Stimulated activated naive CD4-positive, alpha-beta T cell treated with Interleukin-2 at 50 U/mL for 16 hours (primary cell): ENCODE results near the gene UGT2B7.
"Not testable (repeated sequence)": the region's sequence is repeated elsewhere in the genome, so short reads cannot be mapped to it uniquely, and the experiment has no call there.

Experiments used
- DNase-seq: peaks from one replicate; lab custom pipeline; 2025; lab: John Stamatoyannopoulos, UW

The UGT2B7 gene

DNA sequence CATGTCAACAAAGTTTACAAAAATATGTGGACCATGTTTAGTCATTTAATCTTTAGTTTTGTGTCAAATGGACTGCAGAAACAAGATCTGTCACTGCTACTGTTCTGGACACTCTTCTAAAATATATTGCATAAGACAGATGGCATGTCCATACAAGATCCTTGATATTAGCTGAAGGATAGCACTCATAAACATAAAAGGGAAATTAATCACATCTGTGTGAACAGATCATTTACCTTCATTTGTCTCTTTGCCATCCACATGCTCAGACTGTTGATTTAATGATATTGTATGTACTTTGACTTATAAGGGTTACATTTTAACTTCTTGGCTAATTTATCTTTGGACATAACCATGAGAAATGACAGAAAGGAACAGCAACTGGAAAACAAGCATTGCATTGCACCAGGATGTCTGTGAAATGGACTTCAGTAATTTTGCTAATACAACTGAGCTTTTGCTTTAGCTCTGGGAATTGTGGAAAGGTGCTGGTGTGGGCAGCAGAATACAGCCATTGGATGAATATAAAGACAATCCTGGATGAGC lies at the start of gene UGT2B7:
UGT2B7 (plus strand) TSS at position 364 of the 546 bp plus-strand sequence; CDS start at position 411, 47 bp downstream.
- DNase-seq: no peak

DNA sequence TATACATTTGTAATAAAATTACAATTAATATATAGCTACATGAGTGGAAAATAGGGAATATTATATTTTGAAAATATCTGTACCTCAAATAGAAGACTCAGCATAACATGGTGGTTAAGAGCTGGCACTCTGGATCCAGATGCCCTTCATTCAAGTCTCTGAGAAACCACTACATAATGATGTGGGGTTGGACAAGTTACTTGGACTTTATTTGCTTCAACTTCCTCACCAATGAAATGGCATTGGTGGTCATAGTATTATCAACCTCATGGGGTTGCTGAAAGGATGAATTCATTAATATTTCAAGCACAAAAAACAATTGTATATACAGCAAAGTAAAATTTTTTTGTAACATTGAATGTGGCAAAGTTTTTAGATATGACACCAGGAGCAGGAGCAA lies 46.4 kb upstream of the UGT2B7 start:
- no peak for DNase-seq

DNA sequence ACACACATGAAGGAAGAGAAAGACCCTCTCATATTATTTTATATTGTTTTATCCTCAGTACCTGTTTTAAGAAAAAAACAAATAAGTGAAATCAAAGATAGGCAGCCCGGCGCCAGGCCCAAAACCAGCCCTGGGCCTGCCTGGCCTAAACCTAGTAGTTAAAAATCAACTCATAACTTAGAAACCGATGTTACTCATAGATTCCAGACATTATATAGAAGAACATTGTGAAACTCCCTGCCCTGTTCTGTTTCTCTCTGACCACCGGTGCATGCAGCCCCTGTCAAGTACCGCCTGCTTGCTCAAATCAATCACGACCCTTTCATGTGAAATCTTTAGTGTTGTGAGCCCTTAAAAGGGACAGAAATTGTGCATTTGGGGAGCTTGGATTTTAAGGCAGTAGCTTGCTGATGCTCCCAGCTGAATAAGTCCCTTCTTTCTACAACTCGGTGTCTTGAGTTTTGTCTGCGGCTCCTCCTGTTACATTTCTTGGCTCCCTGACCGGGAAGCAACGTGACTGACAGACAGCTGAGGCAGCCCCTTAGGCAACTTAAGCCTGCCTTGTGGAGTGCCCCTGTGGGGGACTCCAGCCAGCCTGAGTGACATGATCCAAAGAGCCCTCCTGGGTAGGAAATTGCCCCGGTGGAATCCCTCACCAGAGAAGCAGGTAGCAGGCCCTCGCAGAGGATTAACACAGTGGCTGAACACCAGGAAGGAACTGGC lies 45.3 kb upstream of the UGT2B7 start:
- DNase-seq: not testable (repeated sequence)

DNA sequence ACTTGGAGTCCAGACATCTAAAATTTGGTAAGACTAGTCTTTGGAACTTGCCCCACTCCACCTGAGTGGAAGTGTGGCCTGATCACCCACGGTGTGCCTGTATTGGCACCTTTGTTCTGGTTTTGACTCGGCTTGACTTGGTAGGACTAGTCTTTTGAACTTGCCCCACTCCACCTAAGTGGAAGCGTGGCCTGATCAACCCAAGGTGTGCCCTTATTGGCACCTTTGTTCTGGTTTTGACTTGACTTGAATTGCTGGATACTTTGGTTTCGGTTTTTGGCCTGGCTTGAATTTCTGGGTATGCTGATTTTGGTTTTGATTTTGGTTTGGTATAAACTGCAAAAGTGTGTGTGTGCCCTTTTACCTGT lies 44.7 kb upstream of the UGT2B7 start:
- DNase-seq: no peak

DNA sequence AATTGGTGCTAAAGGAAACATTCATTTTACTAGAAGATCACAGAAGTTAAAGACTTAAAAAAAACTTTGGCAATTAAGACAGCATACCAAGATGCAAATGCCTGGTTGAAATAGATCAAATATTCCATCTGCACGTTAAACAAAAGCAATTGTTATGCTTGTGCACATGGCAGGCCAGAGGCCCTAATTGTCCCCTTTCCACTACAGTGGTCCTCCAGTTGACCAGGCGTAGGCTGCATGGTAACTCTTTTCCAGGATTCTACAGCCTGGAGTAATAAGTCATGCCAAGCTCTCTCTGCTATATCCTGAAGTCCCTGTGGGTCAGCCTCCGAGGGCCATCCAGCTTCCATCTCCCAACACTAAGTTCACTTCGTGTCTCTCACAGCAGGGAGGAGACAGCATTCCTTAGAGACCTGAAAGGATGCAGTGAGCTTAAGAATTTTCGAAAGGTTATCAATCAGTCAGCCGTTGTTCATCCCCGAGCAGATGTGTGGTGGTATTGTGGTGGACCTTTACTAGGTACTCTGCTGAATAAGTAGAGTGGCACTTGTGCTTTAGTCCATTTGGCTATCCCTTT lies 42.9 kb upstream of the UGT2B7 start:
- not testable (repeated sequence) for DNase-seq

DNA sequence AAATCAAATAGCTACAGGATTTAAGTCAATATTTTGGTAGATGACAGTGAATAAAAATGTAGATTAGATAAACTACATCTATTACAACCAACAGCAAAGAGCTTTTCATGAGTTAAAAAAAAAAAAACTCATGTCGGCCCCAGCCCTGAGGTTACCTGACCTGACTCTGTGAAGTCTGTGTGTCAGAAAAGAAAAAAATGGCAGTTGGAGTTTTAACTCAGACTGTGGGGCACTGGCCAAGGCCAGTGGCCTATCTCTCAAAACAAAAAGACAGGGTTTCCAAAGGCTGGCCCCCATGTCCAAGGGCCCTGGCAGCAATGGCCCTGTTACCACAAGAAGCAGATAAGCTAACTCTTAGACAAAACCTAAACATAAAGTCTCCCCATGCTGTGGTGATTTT lies 42.2 kb upstream of the UGT2B7 start:
- DNase-seq: not testable (repeated sequence)

DNA sequence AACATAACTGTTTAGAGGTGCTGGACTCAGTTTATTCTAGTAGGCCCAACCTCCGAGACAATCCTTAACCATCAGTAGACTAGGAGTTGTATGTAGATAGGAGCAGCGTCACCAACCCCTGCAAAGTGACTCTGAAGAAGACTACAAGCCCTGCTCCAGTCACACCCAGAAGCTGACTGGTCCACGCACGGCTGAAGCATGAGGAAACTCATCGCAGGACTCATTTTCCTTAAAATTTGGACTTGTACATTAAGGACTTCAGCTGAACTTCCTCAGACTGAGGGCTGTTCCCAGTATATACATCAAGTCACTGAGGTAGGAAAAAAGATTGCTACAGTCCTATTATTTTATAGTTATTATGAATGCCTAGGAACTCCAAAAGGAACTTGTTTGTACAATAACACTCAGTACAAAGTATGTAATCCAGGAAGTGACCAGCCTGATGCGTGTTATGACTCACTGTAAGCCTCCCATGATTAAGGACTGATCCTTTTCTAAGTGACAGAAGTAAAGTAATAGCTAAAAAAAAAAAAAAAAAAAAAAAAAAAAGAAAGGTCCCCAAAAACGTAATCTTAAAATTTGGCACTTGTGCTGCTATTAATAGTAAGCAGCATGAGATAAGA lies 41.6 kb upstream of the UGT2B7 start:
- DNase-seq: no peak

DNA sequence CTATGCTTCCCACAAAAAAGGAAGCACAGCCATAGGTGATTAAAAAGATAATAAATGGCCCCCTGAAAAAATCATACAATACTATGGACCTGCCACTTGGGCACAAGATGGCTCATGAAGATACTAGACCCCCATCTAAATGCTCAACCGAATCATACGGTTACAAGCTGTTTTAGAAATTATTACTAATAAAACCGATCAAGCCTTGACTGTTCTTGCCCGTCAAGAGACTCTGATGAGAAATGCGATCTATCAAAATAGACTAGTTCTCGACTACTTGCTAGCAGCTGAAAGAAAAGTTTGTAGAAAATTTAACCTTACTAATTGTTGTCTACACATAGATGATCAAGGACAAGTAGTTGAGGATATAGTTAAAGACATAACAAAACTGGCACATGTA lies 40.1 kb upstream of the UGT2B7 start:
- DNase-seq: no peak

DNA sequence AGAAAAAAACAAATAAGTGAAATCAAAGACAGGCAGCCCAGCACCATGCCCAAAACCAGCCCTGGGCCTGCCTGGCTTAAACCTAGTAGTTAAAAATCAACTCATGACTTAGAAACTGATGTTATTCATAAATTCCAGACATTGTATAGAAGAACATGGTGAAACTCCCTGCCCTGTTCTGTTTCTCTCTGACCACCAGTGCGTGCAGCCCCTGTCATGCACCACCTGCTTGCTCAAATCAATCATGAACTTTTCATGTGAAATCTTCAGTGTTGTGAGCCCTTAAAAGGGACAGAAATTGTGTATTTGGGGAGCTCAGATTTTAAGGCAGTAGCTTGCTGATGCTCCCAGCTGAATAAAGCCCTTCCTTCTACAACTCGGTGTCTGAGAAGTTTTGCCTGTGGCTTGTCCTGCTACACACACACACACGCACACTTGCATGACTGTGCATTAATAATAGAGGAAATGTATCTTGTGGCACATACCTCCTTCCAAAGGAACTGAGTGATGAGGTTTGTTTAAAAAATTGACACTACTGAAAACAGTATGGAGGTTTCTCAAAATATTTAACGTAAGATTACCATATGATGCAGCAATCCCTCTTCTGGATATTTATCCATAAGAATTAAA lies 39.2 kb upstream of the UGT2B7 start:
- no peak for DNase-seq

DNA sequence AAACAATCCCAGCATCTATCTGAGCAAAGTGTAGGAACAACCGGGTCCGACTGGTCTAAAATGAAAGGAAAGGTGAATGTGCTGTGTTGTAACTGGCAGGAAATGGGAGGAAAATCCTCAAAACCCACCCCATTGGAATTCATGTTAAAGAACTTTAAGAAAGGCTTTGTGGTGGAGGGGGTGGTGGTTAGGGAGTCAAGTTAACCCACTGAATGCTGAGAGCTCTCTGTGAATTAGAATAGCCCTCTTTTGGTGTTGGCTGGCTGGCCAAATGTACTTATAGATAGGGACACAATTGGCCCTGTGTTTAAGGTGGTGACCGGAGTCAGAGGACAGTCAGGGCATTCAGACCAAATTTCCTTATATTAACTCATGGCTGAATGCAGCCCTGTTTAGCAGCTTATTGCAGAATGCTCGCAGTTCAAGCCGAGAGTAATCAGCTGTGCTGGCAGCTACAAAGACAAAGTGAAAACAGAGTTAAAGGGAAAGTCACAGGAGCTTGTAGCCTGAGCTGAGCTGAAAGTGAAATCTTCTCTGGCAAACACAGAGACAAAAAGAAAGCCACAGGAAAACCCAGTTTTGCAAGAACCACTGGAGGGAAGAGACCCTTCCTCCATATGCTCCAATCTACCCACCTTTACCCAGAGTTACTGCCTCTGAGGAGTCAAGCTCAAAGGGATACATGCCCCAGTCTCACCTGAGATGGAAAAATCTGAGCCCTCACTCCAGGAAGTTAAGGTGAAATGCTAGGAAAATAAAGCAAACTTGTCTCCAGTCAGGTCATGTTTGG lies 38.5 kb upstream of the UGT2B7 start:
- no peak for DNase-seq

DNA sequence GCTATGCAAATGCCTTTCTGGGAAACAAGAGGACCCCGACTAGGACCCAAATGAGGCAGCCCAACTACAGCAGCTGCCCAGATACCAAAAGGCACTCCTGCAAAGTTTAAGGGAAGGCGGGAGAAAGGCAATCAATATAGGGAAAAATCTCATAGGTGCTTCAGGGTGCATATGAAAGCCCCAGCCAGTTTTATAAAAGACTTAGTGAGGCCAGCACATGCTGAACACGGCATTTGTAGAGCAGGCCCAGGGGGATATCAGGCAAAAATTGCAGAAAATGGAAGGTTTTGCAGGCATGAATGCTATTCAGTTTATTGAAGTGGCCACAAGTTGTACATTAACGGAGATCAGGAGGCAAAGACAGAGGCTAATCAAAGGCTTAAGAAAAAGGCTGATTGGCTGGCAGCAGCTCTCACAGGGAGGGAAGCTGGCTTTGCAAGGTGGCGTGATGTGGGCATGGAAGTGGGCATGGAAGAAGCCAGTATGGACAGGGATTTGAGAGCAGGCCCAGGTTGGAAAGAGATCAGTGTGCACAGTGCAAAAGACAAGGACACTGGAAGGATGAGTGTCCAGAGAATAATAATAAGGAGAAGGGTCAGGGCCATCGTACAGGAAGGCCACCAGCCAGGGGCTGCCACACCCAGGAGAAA lies 37.7 kb upstream of the UGT2B7 start:
- no peak for DNase-seq

DNA sequence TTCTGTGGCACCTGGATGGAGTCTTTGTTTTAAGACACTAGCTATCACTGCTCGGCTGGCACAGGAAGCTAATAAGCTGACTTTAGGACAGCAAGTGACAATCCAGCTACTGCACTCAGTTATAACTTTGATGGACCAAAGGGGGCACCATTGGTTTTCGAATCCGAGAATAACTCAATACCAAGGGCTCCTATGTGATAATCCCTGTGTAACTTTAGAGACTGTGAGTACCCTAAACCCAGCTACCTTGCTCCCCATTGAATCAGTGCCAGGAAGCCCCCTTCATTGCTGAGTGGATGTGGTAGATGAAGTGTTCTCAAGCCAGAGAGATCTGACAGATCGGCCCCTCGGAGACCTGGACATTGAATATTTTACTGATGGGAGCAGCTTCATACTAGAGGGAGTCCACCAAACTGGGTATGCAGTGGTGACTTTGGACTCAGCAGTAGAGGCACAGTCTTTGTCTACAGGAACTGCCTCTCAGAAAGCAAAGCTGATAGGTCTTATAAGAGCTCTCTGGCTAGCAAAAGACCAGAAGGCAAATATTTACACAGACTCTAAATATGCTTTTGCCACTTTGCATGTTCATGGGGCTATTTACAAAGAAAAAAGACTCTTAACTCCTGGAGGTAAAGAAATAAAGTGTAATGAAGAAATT lies 35.5 kb upstream of the UGT2B7 start:
- no peak for DNase-seq

DNA sequence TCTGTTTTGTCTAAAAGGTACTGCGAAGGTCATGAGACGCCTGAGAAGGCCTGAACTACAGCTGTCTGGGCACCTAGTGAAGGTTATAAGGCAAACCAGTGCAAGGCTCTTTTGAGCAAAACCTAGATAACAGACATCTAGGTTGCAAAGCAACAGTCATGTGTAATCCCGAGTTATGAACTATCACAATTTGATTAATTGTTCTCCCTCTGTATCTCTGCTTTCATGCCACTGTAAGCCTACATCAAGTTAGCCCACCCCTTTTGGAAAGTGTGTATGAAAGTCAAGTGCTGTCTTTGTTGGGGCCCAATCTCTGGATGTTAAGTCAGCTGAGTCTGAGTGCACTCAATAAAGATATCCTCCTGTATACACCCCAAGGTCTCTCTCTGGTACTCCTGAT lies 31.9 kb upstream of the UGT2B7 start:
- DNase-seq: no peak

DNA sequence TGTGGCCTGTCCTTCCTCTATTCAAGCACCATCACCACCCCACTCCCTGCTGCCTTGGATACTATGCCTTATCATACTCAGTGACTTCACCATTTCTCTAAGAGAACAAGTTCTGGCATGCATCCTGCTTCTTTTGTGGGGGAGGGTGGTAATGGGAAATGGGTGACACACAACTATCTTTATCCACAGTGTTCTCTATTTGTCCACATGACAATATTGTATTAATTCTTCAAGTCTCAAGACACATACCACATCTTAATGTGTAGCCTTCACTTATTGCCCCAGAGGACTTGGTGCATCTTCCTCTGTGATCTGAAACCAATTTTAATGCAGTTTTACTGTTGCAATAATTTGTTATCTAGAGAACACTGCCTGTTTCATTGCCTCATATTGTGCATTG lies 29.3 kb upstream of the UGT2B7 start:
- no peak for DNase-seq

DNA sequence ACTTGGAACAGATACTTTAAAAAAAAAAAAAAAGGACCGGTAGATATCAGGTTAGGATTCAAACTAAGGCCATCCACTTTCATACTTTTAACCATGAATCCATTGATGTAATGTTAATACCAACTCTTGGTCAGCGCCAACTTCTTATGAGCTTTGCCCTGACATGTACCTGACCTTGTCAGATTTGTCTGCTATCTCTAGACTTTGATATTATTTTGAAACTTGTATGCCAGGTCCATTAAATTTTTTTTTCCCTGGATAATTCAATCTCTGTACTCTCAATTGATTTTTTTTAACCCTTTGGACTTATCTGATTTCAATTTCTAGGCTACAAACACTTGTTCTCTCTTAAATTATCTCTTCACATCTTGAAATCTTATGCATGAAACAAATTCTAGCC lies 27.2 kb upstream of the UGT2B7 start:
- no peak for DNase-seq

DNA sequence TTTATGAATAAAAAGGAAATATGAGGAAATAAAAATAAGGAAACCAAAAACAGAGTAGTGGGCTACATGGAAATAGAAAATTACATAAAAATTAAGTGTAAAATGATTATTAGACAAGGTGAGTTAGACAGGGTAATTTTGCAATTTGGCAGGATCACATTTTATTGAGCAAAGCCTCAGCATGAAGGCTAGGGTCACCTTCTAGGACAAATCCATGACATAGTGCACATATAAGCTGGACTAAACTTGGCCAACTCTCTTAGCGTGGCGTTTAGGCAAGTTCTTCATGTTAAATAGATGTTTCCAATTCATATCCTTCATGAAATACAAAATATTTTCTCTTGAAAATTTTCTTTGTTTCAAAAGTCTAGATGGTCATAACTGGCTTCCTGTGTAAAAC lies 25.7 kb upstream of the UGT2B7 start:
- no peak for DNase-seq

DNA sequence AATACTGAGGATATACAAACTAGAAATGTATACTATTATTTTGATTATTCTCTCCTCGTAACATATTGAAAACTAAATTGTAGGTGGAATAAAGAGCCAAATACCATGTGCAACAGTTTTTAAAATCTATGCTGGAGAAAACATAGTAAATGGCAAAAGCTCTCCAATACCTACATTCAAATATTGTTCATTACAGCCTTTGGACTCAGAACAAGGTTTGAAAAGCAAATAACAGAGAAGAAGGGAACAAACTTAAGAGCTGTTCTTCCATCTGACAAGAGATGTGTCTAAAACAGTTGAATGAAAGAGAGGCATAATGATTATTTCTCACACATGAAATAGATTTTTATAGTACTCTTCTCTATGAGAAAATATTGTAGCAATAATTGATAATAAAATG lies 25.0 kb upstream of the UGT2B7 start:
- no peak for DNase-seq

DNA sequence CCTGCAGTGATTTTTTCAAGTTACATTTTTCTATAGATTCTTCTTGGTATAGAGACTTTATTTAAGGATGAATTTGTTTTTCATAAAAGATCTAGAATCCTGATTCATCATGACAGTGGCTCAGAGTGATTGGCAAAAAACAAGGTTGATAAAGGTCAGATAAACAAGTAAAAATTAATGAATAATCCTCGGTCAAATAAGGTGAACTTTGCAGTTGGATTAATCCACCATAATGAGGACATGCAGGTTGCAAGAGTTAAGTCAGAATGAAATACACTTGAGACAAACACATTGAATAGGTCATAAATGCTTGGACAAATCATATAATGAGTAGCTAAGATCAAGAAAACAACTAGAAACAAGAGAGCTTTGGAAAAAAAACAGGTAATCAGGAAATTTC lies 22.9 kb upstream of the UGT2B7 start:
- DNase-seq: no peak

DNA sequence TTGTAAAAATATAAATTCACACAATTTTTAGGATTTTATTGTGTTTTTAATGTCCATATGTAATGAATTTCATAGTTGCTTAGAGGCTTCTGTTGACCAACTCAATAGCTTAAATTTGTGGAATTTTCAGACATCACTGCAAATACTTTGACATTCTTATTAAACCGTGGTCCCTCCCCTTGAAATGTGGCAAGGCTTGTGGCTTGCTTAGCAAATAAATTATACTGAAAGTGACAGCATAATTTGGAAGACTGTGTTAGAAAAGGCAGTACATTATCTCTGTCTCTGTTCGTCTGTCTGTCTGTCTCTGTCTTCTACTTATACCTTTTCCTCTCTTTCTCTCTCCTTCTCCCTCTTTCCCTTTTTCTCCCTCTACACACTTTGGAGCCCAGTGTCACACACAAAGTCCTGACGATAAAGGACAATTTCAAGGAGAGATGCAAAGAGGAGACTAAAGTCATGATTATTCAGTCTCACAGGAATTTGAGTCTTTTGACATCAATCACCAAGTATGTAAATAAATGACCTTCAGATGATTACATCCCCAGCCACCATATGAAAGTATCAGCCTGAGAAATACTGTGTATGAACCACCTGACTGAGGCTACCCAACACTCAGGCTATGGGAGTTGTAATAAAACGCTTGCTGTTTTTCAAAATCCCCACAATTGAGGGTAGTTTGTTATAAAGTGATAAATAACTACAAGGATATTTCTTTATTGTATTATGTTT lies 21.0 kb upstream of the UGT2B7 start:
- no peak for DNase-seq

DNA sequence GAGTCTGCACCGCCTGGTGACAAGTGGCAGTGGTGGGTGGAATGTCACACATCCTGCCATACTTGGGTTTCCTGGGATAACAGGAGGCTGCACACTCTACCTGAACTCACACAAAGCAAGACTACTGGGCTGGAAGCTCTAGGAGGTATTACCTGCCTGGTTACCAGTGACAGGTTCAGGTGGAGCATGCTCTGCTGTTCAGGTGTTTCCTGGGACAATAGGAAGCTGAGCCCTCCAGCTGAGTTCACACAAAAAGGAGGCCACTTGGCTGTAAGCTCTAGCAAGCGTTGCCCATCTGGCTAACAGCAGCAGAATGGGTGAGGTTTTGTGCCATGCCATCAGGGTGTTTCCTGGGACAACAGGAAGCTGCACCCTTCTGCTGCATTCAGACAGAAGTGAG lies 17.4 kb upstream of the UGT2B7 start:
- no peak for DNase-seq
